Left kidney (tissue), 2 donors: ENCODE measurements around the gene DNAH1. TPM values are rescaled to one million over a fixed set of nuclear protein-coding genes. Genes with fewer than 3 reads are reported as not detected.

Source experiments
- DNase-seq: peaks from one replicate; pipeline ENCODE4 v3.0.0-alpha.2; 2013
- polyA plus RNA-seq: library from polyadenylated mRNA; unstranded; fragments of 120-200 nt; gene quantifications from one replicate; pipeline ENCODE4 v1.2.1, GENCODE V29; 2013; ENCODE audit not compliant: insufficient read length

Gene DNAH1
- polyA plus RNA-seq, 1 donor: 14.8 TPM

- no peak for DNase-seq
Measured at GRCh38 chr3:52446042-52446441, 129.9 kb downstream of the DNAH1 start.

- no peak for DNase-seq
Measured at GRCh38 chr3:52446631-52447511, 130.8 kb downstream of the DNAH1 start.

GRCh38 chr3:52447512-52448355 is 131.6 kb downstream of the DNAH1 start:
- DNase-seq: no peak

Other genes with a start within 250 kb of the DNAH1 start
- 10.5 TPM for gene POC1A, start 161.9 kb upstream of the DNAH1 start, polyA plus RNA-seq
- 46.7 TPM for gene ALAS1, start 118.2 kb upstream of the DNAH1 start, polyA plus RNA-seq
- 0.18 TPM for gene TLR9, start 90.7 kb upstream of the DNAH1 start, polyA plus RNA-seq
- 23.3 TPM for gene TWF2, start 77.2 kb upstream of the DNAH1 start, polyA plus RNA-seq
- gene PPM1M, start 70.6 kb upstream of the DNAH1 start, polyA plus RNA-seq: 16.6 TPM
- 104 TPM for gene WDR82, start 37.7 kb upstream of the DNAH1 start, polyA plus RNA-seq
- 32.9 TPM for gene GLYCTK, start 28.5 kb upstream of the DNAH1 start, polyA plus RNA-seq
- 80.3 TPM for gene BAP1, start 93.7 kb downstream of the DNAH1 start, polyA plus RNA-seq
- gene PHF7, start 94.3 kb downstream of the DNAH1 start, polyA plus RNA-seq: 14.5 TPM
- 19.1 TPM for gene SEMA3G, start 128.8 kb downstream of the DNAH1 start, polyA plus RNA-seq
- gene TNNC1, start 137.7 kb downstream of the DNAH1 start, polyA plus RNA-seq: 6.2 TPM
- gene NISCH, start 139.3 kb downstream of the DNAH1 start, polyA plus RNA-seq: 130 TPM
- gene STAB1, start 179.0 kb downstream of the DNAH1 start, polyA plus RNA-seq: 37.6 TPM
- gene NT5DC2, start 217.5 kb downstream of the DNAH1 start, polyA plus RNA-seq: 159 TPM
- 14.0 TPM for gene UQCC5, start 220.3 kb downstream of the DNAH1 start, polyA plus RNA-seq